NCI-H526 treated with DMSO at 0.1 percent for 48 hours (cell line): ENCODE data around the gene PPHLN1.

Source experiments
- DNase-seq: peaks from one replicate; lab custom pipeline; 2025; lab: John Stamatoyannopoulos, UW

The PPHLN1 gene

GRCh38 chr12:42442311-42442759, 116.4 kb downstream of the PPHLN1 start:
- no peak for DNase-seq

- no peak for DNase-seq
Observed at GRCh38 chr12:42442888-42443287, 116.9 kb downstream of the PPHLN1 start.

GRCh38 chr12:42444192-42444943, 118.4 kb downstream of the PPHLN1 start:
- no peak for DNase-seq

- no peak for DNase-seq
Observed at GRCh38 chr12:42445891-42446290, 119.9 kb downstream of the PPHLN1 start.

GRCh38 chr12:42446761-42447160, 120.8 kb downstream of the PPHLN1 start:
- no peak for DNase-seq

- no peak for DNase-seq
Observed at GRCh38 chr12:42447371-42447786, 121.4 kb downstream of the PPHLN1 start.

GRCh38 chr12:42448841-42449240, 122.9 kb downstream of the PPHLN1 start:
- no peak for DNase-seq

- no peak for DNase-seq
Observed at GRCh38 chr12:42450248-42450647, 124.3 kb downstream of the PPHLN1 start.

- no peak for DNase-seq
Observed at GRCh38 chr12:42458575-42458974, 132.6 kb downstream of the PPHLN1 start.

GRCh38 chr12:42459336-42459847, 133.4 kb downstream of the PPHLN1 start:
- no peak for DNase-seq

GRCh38 chr12:42462486-42462885, 136.5 kb downstream of the PPHLN1 start:
- DNase-seq = no peak

- no peak for DNase-seq
Observed at GRCh38 chr12:42463671-42464070, 137.7 kb downstream of the PPHLN1 start.

GRCh38 chr12:42468341-42468821, 142.4 kb downstream of the PPHLN1 start:
- no peak for DNase-seq

GRCh38 chr12:42468921-42469320, 143.0 kb downstream of the PPHLN1 start:
- DNase-seq = no peak

- peak; percentile 1 for DNase-seq
Observed at GRCh38 chr12:42469355-42470175, 143.6 kb downstream of the PPHLN1 start.

GRCh38 chr12:42472376-42472775, 146.4 kb downstream of the PPHLN1 start:
- DNase-seq = no peak

- no peak for DNase-seq
Observed at GRCh38 chr12:42473130-42473529, 147.2 kb downstream of the PPHLN1 start.

GRCh38 chr12:42473561-42473960, 147.6 kb downstream of the PPHLN1 start:
- no peak for DNase-seq

GRCh38 chr12:42474391-42474790, 148.4 kb downstream of the PPHLN1 start:
- no peak for DNase-seq

- DNase-seq = no peak
Observed at GRCh38 chr12:42475106-42475505, 149.1 kb downstream of the PPHLN1 start.

GRCh38 chr12:42477941-42478340, 152.0 kb downstream of the PPHLN1 start:
- DNase-seq = no peak

GRCh38 chr12:42481368-42481767, 155.4 kb downstream of the PPHLN1 start:
- no peak for DNase-seq
